GM12878 (cell line): Measurements from ENCODE around the gene KRTAP10-6. TPM values are rescaled to one million over a fixed set of nuclear protein-coding genes. Genes with fewer than 3 reads are reported as not detected.

Experiments used
- ATAC-seq: fragments of 200-7000 bp; cut with Tn5 transposase; 3 replicates; pipeline ENCODE4 v1.9.1; 2020; ENCODE audit warnings: mild to moderate bottlenecking, moderate library complexity
- BruUV-seq: library from RNA; stranded (reverse); fragments of 400-500 nt; replicated peaks from 2 replicates; lab custom pipeline; 2021; lab: Mats Ljungman, UMichigan
- CTCF ChIA-PET: fragments of 300-600 bp; sonication (Branson Sonifier 250); formaldehyde crosslinking; extraction: SDS; loops from one replicate; lab custom pipeline; 2021; ENCODE audit warnings: inconsistent platforms; lab: Yijun Ruan, JAX
- POLR2A ChIA-PET: fragments of 350-600 bp; formaldehyde crosslinking; extraction: SDS; loops from one replicate; lab custom pipeline; 2021; ENCODE audit warnings: inconsistent platforms; lab: Charles Lee
- RAD21 ChIA-PET: fragments of 300-600 bp; sonication (Branson Sonifier 250); formaldehyde crosslinking; loops from one replicate; lab custom pipeline; 2023; ENCODE audit warnings: antibody characterized with exemption; ENCODE audit not compliant: unreplicated experiment; lab: Charles Lee
- SMC1A ChIA-PET: fragments of 300-600 bp; sonication (Branson Sonifier 250); formaldehyde crosslinking; loops from one replicate; lab custom pipeline; 2023; ENCODE audit not compliant: unreplicated experiment, uncharacterized antibody; lab: Charles Lee
- DNase-seq: peaks from one replicate; pipeline ENCODE4 v3.0.0-alpha.2; 2011; ENCODE audit warnings: low read depth, low spot score
- FAIRE-seq: peaks from 3 replicates; lab custom pipeline; 2011; peaks lifted over from hg19 to GRCh38; lab: Jason Lieb, UNC
- H2AFZ ChIP-seq: 2 replicates; pipeline ENCODE4 v1.6.0; 2011; ENCODE audit warnings: low read depth, low read length, control low read depth; ENCODE audit not compliant: control insufficient read depth
- H3K27ac ChIP-seq: 2 replicates; pipeline ENCODE4 v1.5.1; 2011; ENCODE audit warnings: control low read depth; ENCODE audit not compliant: control insufficient read depth, insufficient read depth
- H3K27me3 ChIP-seq, 2 experiments: replicated peaks in 1 of 2; 2 replicates each; pipeline versions ENCODE4 v1.6.0 to v1.6.1; 2011; ENCODE audit warnings: low read length in 1 of 2; ENCODE audit not compliant: control insufficient read depth in 2 of 2, insufficient read depth in 2 of 2
- H3K36me3 ChIP-seq, 2 experiments: 2 replicates each; pipeline ENCODE4 v1.5.1; 2011; ENCODE audit warnings: low read length in 1 of 2; ENCODE audit not compliant: control insufficient read depth in 2 of 2, insufficient read depth in 2 of 2
- H3K4me1 ChIP-seq: 2 replicates; pipeline ENCODE4 v1.6.1; 2011; ENCODE audit warnings: mild to moderate bottlenecking, low read length, moderate library complexity, mixed read lengths; ENCODE audit not compliant: control insufficient read depth, insufficient read depth
- H3K4me2 ChIP-seq: 2 replicates; pipeline ENCODE4 v1.6.0; 2011; ENCODE audit warnings: control low read depth; ENCODE audit not compliant: control insufficient read depth, insufficient read depth
- H3K4me3 ChIP-seq: fragments of 200-600 bp; sonication (generic); 2 replicates; pipeline ENCODE4 v1.5.1; 2016
- H3K79me2 ChIP-seq: 2 replicates; pipeline ENCODE4 v1.6.0; 2011; ENCODE audit warnings: low read length; ENCODE audit not compliant: control insufficient read depth, insufficient read depth
- H3K9ac ChIP-seq: 2 replicates; pipeline ENCODE4 v1.8.0; 2011; ENCODE audit warnings: low read length, control low read depth, mixed read lengths; ENCODE audit not compliant: control insufficient read depth, insufficient read depth
- H3K9me3 ChIP-seq: replicated peaks from 3 replicates; pipeline ENCODE4 v1.5.1; 2011; ENCODE audit warnings: mild to moderate bottlenecking, low read length; ENCODE audit not compliant: control insufficient read depth, insufficient read depth
- H4K20me1 ChIP-seq: 2 replicates; pipeline ENCODE4 v1.6.0; 2011; ENCODE audit not compliant: control insufficient read depth, insufficient read depth
- BMI1 ChIP-seq: fragments of 450-650 bp; IDR thresholded peaks from 2 replicates; pipeline ENCODE4 v1.6.1; 2016; ENCODE audit warnings: mild to moderate bottlenecking, moderate library complexity, borderline replicate concordance
- CBFB ChIP-seq: IDR thresholded peaks from 2 replicates; pipeline ENCODE4 v1.6.1; 2016; ENCODE audit warnings: antibody characterized with exemption, low read depth
- NR2C1 ChIP-seq: fragments of 450-650 bp; IDR thresholded peaks from 2 replicates; pipeline ENCODE4 v1.6.1; 2017; ENCODE audit warnings: antibody characterized with exemption, mild to moderate bottlenecking, moderate library complexity
- NR2F1 ChIP-seq: fragments of 450-650 bp; conservative IDR thresholded peaks from 2 replicates; pipeline ENCODE4 v1.6.1; 2017; ENCODE audit warnings: mild to moderate bottlenecking
- SREBF2 ChIP-seq: IDR thresholded peaks from 2 replicates; pipeline ENCODE4 v1.6.1; 2012; ENCODE audit warnings: mild to moderate bottlenecking, low read length
- WGBS: methylation state at CpG from one replicate; pipeline ENCODE4 v1.1.6; 2016; ENCODE audit warnings: low lambda C conversion rate; ENCODE audit not compliant: insufficient replicate concordance, insufficient coverage; ENCODE audit errors: missing lambda C conversion rate; 5-methylcytosine and 5-hydroxymethylcytosine counted together
- in situ Hi-C: fragments of 300-500 bp; cut with MboI; formaldehyde crosslinking; loops from 9 replicates; pipeline ENCODE4 v1.14.3; 2018; ENCODE audit warnings: mixed read lengths
- intact Hi-C: fragments of 100-400 bp; cut with micrococcal nuclease; formaldehyde crosslinking; loops from one replicate; pipeline ENCODE4 v1.14.2; 2022; ENCODE audit not compliant: unreplicated experiment
- polyA plus RNA-seq, 11 experiments: library from polyadenylated mRNA; depleted of rRNA in 4 of 11; unstranded in 6 of 11; stranded (reverse) in 5 of 11; fragments of >200 nt; fragmentation: Nextera tagmentation in 4 of 11; fragmentation: Illumina TruSeq in 1 of 11; extraction: Ambion mirVana in 4 of 11; extraction: Trizol in 1 of 11; gene quantifications; 1 replicate in 1 of 11; 2 replicates in 10 of 11; pipeline versions ENCODE4 v1.2.1 to v1.2.3, GENCODE V29; 2011 to 2016; ENCODE audit warnings: inconsistent platforms in 2 of 11, missing spikeins in 2 of 11, low read depth in 1 of 11
- total RNA-seq, 4 experiments: library from RNA; depleted of rRNA in 3 of 4; stranded (reverse); fragments of >200 nt in 3 of 4; fragmentation: Illumina TruSeq in 1 of 4; extraction: Trizol in 1 of 4; gene quantifications; 2 replicates each; pipeline versions ENCODE4 v1.2.1 to v1.2.3, GENCODE V29; 2013 to 2021
- TF ChIP-seq, protein P1 (sequence below): IDR thresholded peaks from 2 replicates; pipeline ENCODE4 v1.6.1; 2012; ENCODE audit warnings: low read depth, low read length, improper control_type of control experiment

Gene KRTAP10-6
- total and polyA plus RNA-seq, 10 of the 15 experiments (the other 5 are each of a cell fraction or from before 2014, with no cell fraction given): not detected

DNA sequence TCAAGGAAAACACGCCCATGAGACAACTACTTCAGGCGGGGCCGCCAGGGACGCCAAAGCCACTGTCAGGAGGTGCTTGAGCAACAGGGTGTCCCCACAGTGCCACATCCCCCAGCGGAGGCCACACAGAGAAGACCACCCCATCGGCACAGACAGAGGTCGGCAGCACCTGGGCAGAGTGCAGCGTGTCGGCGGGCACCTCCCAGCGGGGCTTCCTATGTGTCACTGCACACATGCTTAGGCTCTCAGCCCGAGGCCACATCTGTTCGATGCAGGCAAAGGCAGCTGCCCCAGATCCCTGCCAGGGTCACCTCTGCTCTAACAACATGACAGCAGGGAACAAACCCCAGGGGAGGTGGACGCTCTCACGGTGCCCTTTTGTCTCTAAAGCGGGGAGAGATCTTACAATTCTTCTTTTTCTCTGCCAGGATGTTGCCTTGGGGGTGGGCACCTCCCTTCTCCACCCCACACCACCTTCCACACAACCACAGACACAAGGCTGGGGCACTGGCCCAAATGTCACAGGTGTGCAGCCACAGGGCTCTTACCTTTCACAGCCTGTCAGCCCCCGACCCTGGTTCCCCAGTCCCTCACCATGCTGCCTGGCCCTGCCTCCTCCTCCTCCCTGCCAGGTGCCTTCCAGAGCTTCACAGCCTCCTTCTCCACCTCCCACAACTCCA, 23.7 kb upstream of the KRTAP10-6 start:
- Histone ChIP-seq H3K27ac (no peak overlapping the region), H3K4me3 (no peak overlapping the region), H3K9ac (no peak overlapping the region), H3K79me2 (no peaks in the 10 kb centered on the region), H4K20me1 (no peaks in the 10 kb centered on the region), H3K36me3 (no peaks in the 10 kb centered on the region), H3K9me3 (peaks cover 2% of the 10 kb centered on the region; the same call in 1 of the 3 replicates), H2AFZ (no peak overlapping the region), H3K4me1 (no peaks in the 10 kb centered on the region), H3K27me3 (no peaks in the 10 kb centered on the region), H3K4me2 (no peak overlapping the region)
- FAIRE-seq (no peak), ATAC-seq (no peak), DNase-seq (no peak)
- SMC1A ChIA-PET: interaction anchor here (0.8 kb wide), 1 partner anchor 8 kb away, joined by 3 read pairs; no protein-coding TSS in a partner anchor
- RAD21 ChIA-PET: no interaction called here
- in situ Hi-C loops: no loop called here
- TF ChIP-seq, protein P1, sequence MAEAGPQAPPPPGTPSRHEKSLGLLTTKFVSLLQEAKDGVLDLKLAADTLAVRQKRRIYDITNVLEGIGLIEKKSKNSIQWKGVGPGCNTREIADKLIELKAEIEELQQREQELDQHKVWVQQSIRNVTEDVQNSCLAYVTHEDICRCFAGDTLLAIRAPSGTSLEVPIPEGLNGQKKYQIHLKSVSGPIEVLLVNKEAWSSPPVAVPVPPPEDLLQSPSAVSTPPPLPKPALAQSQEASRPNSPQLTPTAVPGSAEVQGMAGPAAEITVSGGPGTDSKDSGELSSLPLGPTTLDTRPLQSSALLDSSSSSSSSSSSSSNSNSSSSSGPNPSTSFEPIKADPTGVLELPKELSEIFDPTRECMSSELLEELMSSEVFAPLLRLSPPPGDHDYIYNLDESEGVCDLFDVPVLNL: no peak
- TF ChIP-seq NR2F1: no peak
- TF ChIP-seq CBFB: no peak
- intact Hi-C loops: no loop called here
- POLR2A ChIA-PET: no interaction called here
- WGBS: 38% methylated on average over 17 of the region's 17 CpGs
- CTCF ChIA-PET: no interaction called here
- no TSS peak for BruUV-seq

GRCh38 chr21:44615466-44615865, 23.2 kb upstream of the KRTAP10-6 start:
- Histone ChIP-seq H3K27me3 (no peaks in the 10 kb centered on the region), H4K20me1 (no peaks in the 10 kb centered on the region), H2AFZ (no peak overlapping the region), H3K4me1 (no peaks in the 10 kb centered on the region), H3K4me2 (no peak overlapping the region), H3K79me2 (no peaks in the 10 kb centered on the region), H3K9me3 (peaks cover 2% of the 10 kb centered on the region; the same call in 1 of the 3 replicates), H3K4me3 (no peak overlapping the region), H3K9ac (no peak overlapping the region), H3K36me3 (no peaks in the 10 kb centered on the region), H3K27ac (no peak overlapping the region)
- FAIRE-seq: no peak
- ChIA-PET SMC1A (interaction anchor here (0.8 kb wide), 1 partner anchor 8 kb away, joined by 3 read pairs; no protein-coding TSS in a partner anchor), RAD21 (no interaction called here), POLR2A (no interaction called here), CTCF (interaction anchor here (0.6 kb wide), 1 partner anchor 215 kb away, joined by 4 read pairs; no protein-coding TSS in a partner anchor)
- TF ChIP-seq SREBF2 (no peak), BMI1 (no peak), NR2C1 (no peak)
- intact Hi-C loops (no loop called here), in situ Hi-C loops (no loop called here)
- DNase-seq: no peak
- 13% methylated on average over 8 of the region's 8 CpGs for WGBS
- no peak for ATAC-seq
- no TSS peak for BruUV-seq
